ENCODE measurements around the gene PHRF1.
"Not testable (repeated sequence)": the region's sequence is repeated elsewhere in the genome, so short reads cannot be mapped to it uniquely, and the experiment has no call there.

The PHRF1 gene

DNA sequence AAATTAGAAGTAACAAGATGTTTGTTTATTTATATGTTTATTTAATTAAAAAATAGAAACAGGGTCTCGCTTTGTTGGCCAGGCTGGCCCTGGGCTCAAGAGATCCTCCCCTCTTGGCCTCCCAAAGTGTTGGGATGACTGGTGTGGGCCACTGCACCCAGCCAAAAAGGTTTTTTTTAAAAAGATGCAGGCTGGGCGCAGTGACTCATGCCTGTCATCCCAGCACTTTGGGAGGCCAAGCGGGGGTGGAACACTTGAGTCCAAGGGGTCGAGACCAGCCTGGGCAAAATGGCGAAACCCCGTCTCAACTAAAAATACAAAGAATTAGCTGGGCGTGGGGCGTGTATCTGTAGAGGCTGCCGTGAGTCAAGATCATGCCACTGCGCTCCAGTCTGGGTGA lies 74.2 kb downstream of the PHRF1 start:
- Histone ChIP-seq H3K4me3 (ENCODE audit: low read length) (no peak overlapping the region), H3K9ac (ENCODE audit: low read length) (no peak overlapping the region), H3K36me3 (ENCODE audit: control insufficient read depth, insufficient read depth, low read length) (peaks cover 8% of the 10 kb centered on the region), H3K27me3 (ENCODE audit: control insufficient read depth, insufficient read depth, low read length) (no peaks in the 10 kb centered on the region), H3K4me1 (ENCODE audit: control insufficient read depth, insufficient read depth, low read length) (no peaks in the 10 kb centered on the region), H3K27ac (ENCODE audit: low read depth, low read length) (no peak overlapping the region)

- not testable (repeated sequence) for H3K4me3 ChIP-seq (ENCODE audit: low read length); H3K4me1 ChIP-seq (ENCODE audit: control insufficient read depth, insufficient read depth, low read length); H3K36me3 ChIP-seq (ENCODE audit: control insufficient read depth, insufficient read depth, low read length); H3K27ac ChIP-seq (ENCODE audit: low read depth, low read length); H3K9ac ChIP-seq (ENCODE audit: low read length); H3K27me3 ChIP-seq (ENCODE audit: control insufficient read depth, insufficient read depth, low read length)
These were observed 76.9 kb downstream of the PHRF1 start for GRCh38 chr11:653136-653535.

GRCh38 chr11:653837-654236 lies 77.6 kb downstream of the PHRF1 start:
- Histone ChIP-seq H3K27me3 (ENCODE audit: control insufficient read depth, insufficient read depth, low read length) (no peaks in the 10 kb centered on the region), H3K4me3 (ENCODE audit: low read length) (no peak overlapping the region), H3K4me1 (ENCODE audit: control insufficient read depth, insufficient read depth, low read length) (no peaks in the 10 kb centered on the region), H3K9ac (ENCODE audit: low read length) (no peak overlapping the region), H3K36me3 (ENCODE audit: control insufficient read depth, insufficient read depth, low read length) (peaks cover 8% of the 10 kb centered on the region), H3K27ac (ENCODE audit: low read depth, low read length) (no peak overlapping the region)

DNA sequence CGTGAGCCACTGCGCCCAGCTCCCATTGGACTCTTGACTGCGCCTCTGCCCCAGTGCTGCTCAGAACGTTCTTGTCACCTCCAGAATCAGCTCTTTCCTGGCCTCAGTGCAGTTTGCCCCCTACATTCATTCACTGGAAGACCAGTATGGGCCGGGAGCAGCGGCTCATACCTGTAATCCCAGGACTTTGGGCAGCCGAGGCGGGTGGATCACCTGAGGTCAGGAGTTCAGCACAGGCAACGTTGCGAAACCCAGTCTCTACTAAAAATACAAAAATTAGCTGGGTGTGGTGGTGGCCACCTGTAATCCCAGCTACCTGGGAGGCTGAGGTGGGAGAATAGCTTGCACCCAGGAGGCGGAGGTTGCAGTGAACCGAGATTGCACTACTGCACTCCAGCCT lies 78.2 kb downstream of the PHRF1 start:
- H3K27ac ChIP-seq (ENCODE audit: low read depth, low read length); H3K9ac ChIP-seq (ENCODE audit: low read length); H3K27me3 ChIP-seq (ENCODE audit: control insufficient read depth, insufficient read depth, low read length); H3K4me3 ChIP-seq (ENCODE audit: low read length); H3K36me3 ChIP-seq (ENCODE audit: control insufficient read depth, insufficient read depth, low read length); H3K4me1 ChIP-seq (ENCODE audit: control insufficient read depth, insufficient read depth, low read length): not testable (repeated sequence)

DNA sequence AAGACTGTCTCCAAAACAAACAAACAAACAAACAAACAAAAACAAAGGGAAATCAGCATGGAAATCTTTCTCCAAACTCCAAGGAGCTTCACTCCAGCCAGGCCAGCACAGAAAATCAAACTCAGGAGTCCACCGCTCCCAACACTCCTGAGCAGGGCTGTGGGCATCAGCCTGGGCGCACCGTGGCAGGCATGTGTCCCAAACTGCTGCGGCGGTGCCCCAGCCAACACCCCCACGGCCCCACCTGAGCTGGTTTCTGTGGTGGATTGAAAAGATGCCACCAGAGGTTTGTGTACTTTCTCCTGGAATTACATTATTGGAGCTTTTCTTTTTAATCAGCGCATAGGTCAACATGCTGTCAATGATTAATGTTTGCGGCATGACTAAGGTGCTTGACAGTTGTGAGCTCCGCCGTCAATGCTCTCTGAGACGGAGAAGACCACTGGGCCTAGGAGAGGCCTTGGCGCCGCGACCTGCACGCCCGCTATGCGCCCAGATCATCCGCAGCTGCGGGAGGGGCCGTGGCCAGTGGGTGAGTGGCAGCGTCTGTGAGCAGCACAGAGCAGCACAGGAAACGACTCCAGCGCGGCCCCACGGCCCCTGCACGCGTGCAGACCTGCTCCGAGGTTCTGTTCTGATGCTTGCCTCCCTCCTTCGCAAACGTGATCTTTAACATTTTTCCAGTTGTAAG lies 78.9 kb downstream of the PHRF1 start:
- Histone ChIP-seq H3K27me3 (ENCODE audit: control insufficient read depth, insufficient read depth, low read length) (no peaks in the 10 kb centered on the region), H3K4me3 (ENCODE audit: low read length) (no peak overlapping the region), H3K36me3 (ENCODE audit: control insufficient read depth, insufficient read depth, low read length) (peaks cover 8% of the 10 kb centered on the region), H3K4me1 (ENCODE audit: control insufficient read depth, insufficient read depth, low read length) (no peaks in the 10 kb centered on the region), H3K27ac (ENCODE audit: low read depth, low read length) (no peak overlapping the region), H3K9ac (ENCODE audit: low read length) (no peak overlapping the region)

GRCh38 chr11:656426-656825 lies 80.2 kb downstream of the PHRF1 start:
- no peaks in the 10 kb centered on the region for H3K27me3 ChIP-seq (ENCODE audit: control insufficient read depth, insufficient read depth, low read length)
- H3K4me3 ChIP-seq (ENCODE audit: low read length) = no peak overlapping the region
- no peak overlapping the region for H3K27ac ChIP-seq (ENCODE audit: low read depth, low read length)
- H3K36me3 ChIP-seq (ENCODE audit: control insufficient read depth, insufficient read depth, low read length) = peaks cover 8% of the 10 kb centered on the region
- no peak overlapping the region for H3K9ac ChIP-seq (ENCODE audit: low read length)
- no peaks in the 10 kb centered on the region for H3K4me1 ChIP-seq (ENCODE audit: control insufficient read depth, insufficient read depth, low read length)

DNA sequence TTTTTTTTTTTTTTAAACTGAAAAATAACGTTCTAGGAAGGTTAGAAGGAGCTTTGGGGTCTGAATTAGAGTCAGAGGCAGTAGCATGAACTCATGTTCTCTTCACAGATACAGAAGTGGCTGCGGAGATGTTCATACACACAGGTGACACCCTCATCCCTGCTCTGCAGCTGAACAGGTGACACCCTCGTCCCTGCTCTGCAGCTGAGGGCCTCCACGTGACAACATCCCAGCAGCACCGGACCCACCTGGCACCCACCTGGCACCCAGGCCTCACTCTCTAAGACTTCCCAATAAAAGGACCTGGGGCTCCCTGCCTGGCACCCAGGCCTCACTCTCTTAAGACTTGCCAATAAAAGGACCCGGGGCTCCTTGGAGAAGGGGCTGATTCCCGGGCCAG lies 80.6 kb downstream of the PHRF1 start:
- Histone ChIP-seq H3K9ac (ENCODE audit: low read length) (no peak overlapping the region), H3K27me3 (ENCODE audit: control insufficient read depth, insufficient read depth, low read length) (no peaks in the 10 kb centered on the region), H3K4me3 (ENCODE audit: low read length) (no peak overlapping the region), H3K27ac (ENCODE audit: low read depth, low read length) (no peak overlapping the region), H3K4me1 (ENCODE audit: control insufficient read depth, insufficient read depth, low read length) (no peaks in the 10 kb centered on the region), H3K36me3 (ENCODE audit: control insufficient read depth, insufficient read depth, low read length) (peaks cover 8% of the 10 kb centered on the region)

GRCh38 chr11:657691-658126 lies 81.4 kb downstream of the PHRF1 start:
- Histone ChIP-seq H3K4me1 (ENCODE audit: control insufficient read depth, insufficient read depth, low read length) (no peaks in the 10 kb centered on the region), H3K4me3 (ENCODE audit: low read length) (no peak overlapping the region), H3K9ac (ENCODE audit: low read length) (no peak overlapping the region), H3K27ac (ENCODE audit: low read depth, low read length) (no peak overlapping the region), H3K36me3 (ENCODE audit: control insufficient read depth, insufficient read depth, low read length) (peaks cover 8% of the 10 kb centered on the region), H3K27me3 (ENCODE audit: control insufficient read depth, insufficient read depth, low read length) (no peaks in the 10 kb centered on the region)

- H3K4me3 ChIP-seq (ENCODE audit: low read length) = no peak overlapping the region
- no peak overlapping the region for H3K27ac ChIP-seq (ENCODE audit: low read depth, low read length)
- no peak overlapping the region for H3K9ac ChIP-seq (ENCODE audit: low read length)
- no peaks in the 10 kb centered on the region for H3K27me3 ChIP-seq (ENCODE audit: control insufficient read depth, insufficient read depth, low read length)
- peaks cover 2% of the 10 kb centered on the region for H3K36me3 ChIP-seq (ENCODE audit: control insufficient read depth, insufficient read depth, low read length)
- no peaks in the 10 kb centered on the region for H3K4me1 ChIP-seq (ENCODE audit: control insufficient read depth, insufficient read depth, low read length)
These were observed 83.3 kb downstream of the PHRF1 start for GRCh38 chr11:659532-660085.

DNA sequence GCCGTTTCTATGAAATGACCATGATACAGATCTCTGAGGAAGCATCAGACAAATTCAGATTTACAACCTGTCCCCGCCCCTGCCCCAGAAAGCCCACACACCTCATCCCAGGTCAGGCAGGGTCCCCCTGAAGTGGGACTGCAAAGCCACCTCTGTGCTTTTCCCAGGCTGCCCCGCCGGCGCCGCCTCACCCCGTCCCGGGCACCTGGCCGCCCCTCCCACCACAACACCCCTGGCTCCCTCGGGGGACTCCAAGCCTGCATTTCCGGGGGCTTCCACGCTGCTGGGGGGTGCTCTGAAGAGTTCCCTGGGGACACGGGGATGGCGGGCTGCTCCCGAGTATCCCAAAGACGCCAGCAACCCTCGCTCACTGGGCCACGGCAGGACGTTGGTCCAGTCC lies 84.0 kb downstream of the PHRF1 start:
- Histone ChIP-seq H3K9ac (ENCODE audit: low read length) (no peak overlapping the region), H3K36me3 (ENCODE audit: control insufficient read depth, insufficient read depth, low read length) (peaks cover 2% of the 10 kb centered on the region), H3K4me1 (ENCODE audit: control insufficient read depth, insufficient read depth, low read length) (peaks cover 1% of the 10 kb centered on the region), H3K27me3 (ENCODE audit: control insufficient read depth, insufficient read depth, low read length) (no peaks in the 10 kb centered on the region), H3K27ac (ENCODE audit: low read depth, low read length) (no peak overlapping the region), H3K4me3 (ENCODE audit: low read length) (no peak overlapping the region)

DNA sequence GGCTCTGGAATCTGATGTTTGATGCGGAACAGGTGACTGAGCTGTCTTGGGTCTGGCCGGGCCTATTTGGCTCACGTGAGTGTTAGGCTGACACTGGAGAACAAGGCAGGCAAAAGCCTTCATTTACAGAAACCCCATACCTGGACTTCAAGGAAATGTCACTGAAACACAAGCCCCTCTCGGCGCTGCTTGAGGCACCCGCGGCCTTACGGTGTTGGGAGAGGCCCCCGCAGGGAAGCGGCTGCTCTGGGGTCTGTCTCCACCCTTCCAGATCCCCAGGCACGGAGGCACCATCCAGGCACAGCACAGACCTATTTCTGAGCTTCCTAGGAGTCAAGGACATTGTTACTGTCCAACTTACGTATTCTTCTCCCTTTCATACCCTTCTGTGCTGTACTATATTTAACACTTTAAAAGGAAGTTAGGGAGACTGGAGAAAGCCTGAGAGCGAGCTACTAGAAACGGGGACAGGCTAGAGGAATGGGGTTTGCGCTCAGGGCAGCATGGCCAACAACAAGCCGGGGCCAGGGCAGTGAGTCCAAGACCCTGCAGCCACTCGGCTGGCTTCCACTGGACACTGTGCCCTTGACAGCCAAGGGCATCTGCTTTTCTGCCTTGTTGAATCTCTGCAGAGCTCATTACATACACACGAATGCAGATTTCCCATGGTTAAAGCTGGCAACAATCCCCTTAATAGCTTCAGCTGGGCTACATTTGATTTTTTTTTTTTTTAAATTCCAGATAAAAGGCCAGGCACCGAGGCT lies 84.6 kb downstream of the PHRF1 start:
- peaks cover 7% of the 10 kb centered on the region for H3K4me1 ChIP-seq (ENCODE audit: control insufficient read depth, insufficient read depth, low read length)
- no peak overlapping the region for H3K9ac ChIP-seq (ENCODE audit: low read length)
- H3K4me3 ChIP-seq (ENCODE audit: low read length) = no peak overlapping the region
- H3K27ac ChIP-seq (ENCODE audit: low read depth, low read length) = no peak overlapping the region
- H3K27me3 ChIP-seq (ENCODE audit: control insufficient read depth, insufficient read depth, low read length) = no peaks in the 10 kb centered on the region
- peaks cover 2% of the 10 kb centered on the region for H3K36me3 ChIP-seq (ENCODE audit: control insufficient read depth, insufficient read depth, low read length)

All from rectal smooth muscle tissue (tissue), 1 donor.